Stimulated activated naive B cell treated with anti-CD40 and anti-IgM and Interleukin-4, amounts not matched to agents 10 μg/mL and 1 μg/mL and 100 μg/mL, for 72 hours (primary cell): Measurements from ENCODE around the gene TAF1C.
A peak's percentile ranks its signal among the peaks of the same experiment; 100 is the strongest.

Source experiments
- ATAC-seq, 2 donors: fragments of 150-1000 bp; cut with Tn5 transposase; replicated peaks; 2 replicates each; pipeline ENCODE4 v1.10.0; 2021; ENCODE audit warnings: moderate library complexity in 1 of 2
- DNase-seq: peaks from one replicate; pipeline ENCODE4 v3.0.0; 2021
- H3K27ac Mint-ChIP-seq: one replicate; pipeline ENCODE4 v1.8.0; 2022; ENCODE audit warnings: mild to moderate bottlenecking, mixed read lengths
- H3K27me3 Mint-ChIP-seq, 2 donors: one replicate each; pipeline ENCODE4 v1.8.0; 2022; ENCODE audit warnings: mixed read lengths in 2 of 2
- H3K36me3 Mint-ChIP-seq, 2 donors: one replicate each; pipeline ENCODE4 v1.8.0; 2022; ENCODE audit warnings: mixed read lengths in 2 of 2, mild to moderate bottlenecking in 1 of 2
- H3K4me1 Mint-ChIP-seq, 2 donors: one replicate each; pipeline ENCODE4 v1.8.0; 2022; ENCODE audit warnings: mixed read lengths in 2 of 2, mild to moderate bottlenecking in 1 of 2
- H3K4me3 Mint-ChIP-seq, 2 donors: one replicate each; pipeline ENCODE4 v1.8.0; 2022; ENCODE audit warnings: mild to moderate bottlenecking in 2 of 2, mixed read lengths in 2 of 2, moderate library complexity in 1 of 2
- H3K9me3 Mint-ChIP-seq, 2 donors: one replicate each; pipeline ENCODE4 v1.8.0; 2022; ENCODE audit warnings: mixed read lengths in 2 of 2, mild to moderate bottlenecking in 1 of 2

TAF1C gene

GRCh38 chr16:84169765-84170310 is 17.0 kb downstream of the TAF1C start:
- no peaks in the 10 kb centered on the region for H3K9me3 Mint-ChIP-seq
- H3K4me1 Mint-ChIP-seq = no peaks in the 10 kb centered on the region
- DNase-seq (no peak), ATAC-seq (no peak)
- H3K4me3 Mint-ChIP-seq = no peak overlapping the region
- peak overlapping the region; percentile 48 for H3K27ac Mint-ChIP-seq
- peaks cover 27 to 40% of the 10 kb centered on the region in 2 donors for H3K27me3 Mint-ChIP-seq
- no peaks in the 10 kb centered on the region for H3K36me3 Mint-ChIP-seq

GRCh38 chr16:84166796-84167695 is 19.8 kb downstream of the TAF1C start:
- Mint-ChIP-seq H3K4me3 (no peak overlapping the region), H3K4me1 (no peaks in the 10 kb centered on the region), H3K27ac (no peak overlapping the region), H3K9me3 (no peaks in the 10 kb centered on the region), H3K36me3 (no peaks in the 10 kb centered on the region), H3K27me3 (peaks cover 29 to 51% of the 10 kb centered on the region in 2 donors)
- no peak for ATAC-seq
- DNase-seq = no peak

- Mint-ChIP-seq H3K9me3 (no peaks in the 10 kb centered on the region), H3K4me1 (no peaks in the 10 kb centered on the region), H3K27me3 (peaks cover 35 to 53% of the 10 kb centered on the region in 2 donors), H3K4me3 (no peak overlapping the region), H3K36me3 (no peaks in the 10 kb centered on the region), H3K27ac (no peak overlapping the region)
- no peak for ATAC-seq
- no peak for DNase-seq
Measured at GRCh38 chr16:84165746-84166145, 21.1 kb downstream of the TAF1C start.

GRCh38 chr16:84161801-84162200 is 25.1 kb downstream of the TAF1C start:
- Mint-ChIP-seq H3K4me1 (peaks cover 0 to 7% of the 10 kb centered on the region in 2 donors), H3K4me3 (no peak overlapping the region), H3K27me3 (peaks cover 44 to 64% of the 10 kb centered on the region in 2 donors), H3K9me3 (no peaks in the 10 kb centered on the region), H3K36me3 (no peaks in the 10 kb centered on the region), H3K27ac (no peak overlapping the region)
- no peak for ATAC-seq
- no peak for DNase-seq

- no peak overlapping the region for H3K4me3 Mint-ChIP-seq
- no peaks in the 10 kb centered on the region for H3K36me3 Mint-ChIP-seq
- H3K9me3 Mint-ChIP-seq = no peaks in the 10 kb centered on the region
- peaks cover 0 to 7% of the 10 kb centered on the region in 2 donors for H3K4me1 Mint-ChIP-seq
- DNase-seq = no peak
- peaks cover 47 to 67% of the 10 kb centered on the region in 2 donors for H3K27me3 Mint-ChIP-seq
- no peak for ATAC-seq
- H3K27ac Mint-ChIP-seq = no peak overlapping the region
Measured at GRCh38 chr16:84161037-84161436, 25.8 kb downstream of the TAF1C start.

GRCh38 chr16:84159800-84160199 is 27.1 kb downstream of the TAF1C start:
- ATAC-seq (no peak), DNase-seq (no peak)
- Mint-ChIP-seq H3K27ac (no peak overlapping the region), H3K36me3 (no peaks in the 10 kb centered on the region), H3K4me3 (no peak overlapping the region), H3K9me3 (no peaks in the 10 kb centered on the region), H3K4me1 (peaks cover 0 to 7% of the 10 kb centered on the region in 2 donors), H3K27me3 (peaks cover 47 to 66% of the 10 kb centered on the region in 2 donors)

GRCh38 chr16:84159007-84159406 is 27.9 kb downstream of the TAF1C start:
- no peak overlapping the region for H3K27ac Mint-ChIP-seq
- DNase-seq (no peak), ATAC-seq (no peak)
- peaks cover 46 to 60% of the 10 kb centered on the region in 2 donors for H3K27me3 Mint-ChIP-seq
- peaks cover 0 to 7% of the 10 kb centered on the region in 2 donors for H3K4me1 Mint-ChIP-seq
- H3K4me3 Mint-ChIP-seq = no peak overlapping the region
- no peaks in the 10 kb centered on the region for H3K9me3 Mint-ChIP-seq
- no peaks in the 10 kb centered on the region for H3K36me3 Mint-ChIP-seq

- Mint-ChIP-seq H3K27ac (no peak overlapping the region), H3K36me3 (no peaks in the 10 kb centered on the region), H3K9me3 (no peaks in the 10 kb centered on the region), H3K4me3 (no peak overlapping the region), H3K4me1 (peaks cover 0 to 7% of the 10 kb centered on the region in 2 donors), H3K27me3 (peaks cover 41 to 48% of the 10 kb centered on the region in 2 donors)
- DNase-seq (no peak), ATAC-seq (no peak)
Measured at GRCh38 chr16:84156342-84156784, 30.5 kb downstream of the TAF1C start.

- DNase-seq (no peak), ATAC-seq (no peak)
- Mint-ChIP-seq H3K36me3 (no peaks in the 10 kb centered on the region), H3K4me3 (no peak overlapping the region), H3K4me1 (peaks cover 0 to 7% of the 10 kb centered on the region in 2 donors), H3K27ac (no peak overlapping the region), H3K9me3 (no peaks in the 10 kb centered on the region), H3K27me3 (peaks cover 47 to 54% of the 10 kb centered on the region in 2 donors)
Measured at GRCh38 chr16:84155771-84156170, 31.1 kb downstream of the TAF1C start.

GRCh38 chr16:84155226-84155625 is 31.6 kb downstream of the TAF1C start:
- no peak for ATAC-seq
- Mint-ChIP-seq H3K4me3 (no peak overlapping the region), H3K36me3 (no peaks in the 10 kb centered on the region), H3K27me3 (peaks cover 47 to 55% of the 10 kb centered on the region in 2 donors), H3K4me1 (peaks cover 0 to 7% of the 10 kb centered on the region in 2 donors), H3K9me3 (no peaks in the 10 kb centered on the region), H3K27ac (no peak overlapping the region)
- no peak for DNase-seq

GRCh38 chr16:84153660-84154214 is 33.1 kb downstream of the TAF1C start:
- Mint-ChIP-seq H3K4me1 (peaks cover 0 to 2% of the 10 kb centered on the region in 2 donors), H3K4me3 (no peak overlapping the region), H3K9me3 (no peaks in the 10 kb centered on the region), H3K36me3 (no peaks in the 10 kb centered on the region), H3K27me3 (peaks cover 40 to 45% of the 10 kb centered on the region in 2 donors), H3K27ac (no peak overlapping the region)
- no peak for ATAC-seq
- no peak for DNase-seq

GRCh38 chr16:84150926-84151325 is 35.9 kb downstream of the TAF1C start:
- Mint-ChIP-seq H3K4me1 (no peaks in the 10 kb centered on the region), H3K36me3 (no peaks in the 10 kb centered on the region), H3K4me3 (no peak overlapping the region), H3K9me3 (no peaks in the 10 kb centered on the region), H3K27me3 (peaks cover 20 to 22% of the 10 kb centered on the region in 2 donors), H3K27ac (no peak overlapping the region)
- DNase-seq = no peak
- no peak for ATAC-seq

- ATAC-seq (peak; percentile 88 to 89), DNase-seq (peak; percentile 90)
- H3K4me1 Mint-ChIP-seq = peaks cover 5 to 8% of the 10 kb centered on the region in 2 donors
- no peaks in the 10 kb centered on the region for H3K27me3 Mint-ChIP-seq
- peaks cover under 1 to 3% of the 10 kb centered on the region in 2 donors for H3K36me3 Mint-ChIP-seq
- H3K4me3 Mint-ChIP-seq = peak within 1 kb of the TSS; percentile 95 to 97
- H3K9me3 Mint-ChIP-seq = no peaks in the 10 kb centered on the region
- H3K27ac Mint-ChIP-seq = peak within 1 kb of the TSS; percentile 96
Measured at GRCh38 chr16:84144859-84145639, 41.8 kb downstream of the TAF1C start, which contains the start of the genes DNAAF1 and HSDL1. Gene DNAAF1 (plus strand): TSS chr16:84145308. CDS start chr16:84145441, 133 bp downstream. Gene HSDL1 (minus strand): TSS chr16:84145177. CDS start chr16:84131321, 13,856 bp downstream.
